ENCODE data around the gene PTPRT. TPM values are rescaled to one million over a fixed set of nuclear protein-coding genes. Genes with fewer than 3 reads are reported as not detected.
"Not testable (repeated sequence)": the region's sequence is repeated elsewhere in the genome, so short reads cannot be mapped to it uniquely, and the experiment has no call there.

PTPRT gene
- total RNA-seq, 2 experiments from 2014 or later = not detected

- H3K9me3 Mint-ChIP-seq (ENCODE audit: insufficient read depth) = no peaks in the 10 kb centered on the region
These were observed 921.8 kb downstream of the PTPRT start for GRCh38 chr20:42267793-42268384.

GRCh38 chr20:42261766-42262270 is 927.9 kb downstream of the PTPRT start:
- H3K4me1 Mint-ChIP-seq (ENCODE audit: low read depth) = no peaks in the 10 kb centered on the region
- no peaks in the 10 kb centered on the region for H3K36me3 Mint-ChIP-seq (ENCODE audit: low read depth)
- no peak overlapping the region for H3K4me3 Mint-ChIP-seq
- ATAC-seq = no peak
- no peaks in the 10 kb centered on the region for H3K27me3 Mint-ChIP-seq (ENCODE audit: low read depth)
- ChIA-PET POLR2A (no interaction called here), CTCF (no interaction called here)
- DNase-seq = no peak
- no peak overlapping the region for H3K27ac Mint-ChIP-seq
- no peaks in the 10 kb centered on the region for H3K9me3 Mint-ChIP-seq (ENCODE audit: insufficient read depth)

More at GRCh38 chr20:42267793-42268384, 921.8 kb downstream of the PTPRT start:
- DNase-seq = no peak
- no peak for ATAC-seq
- H3K36me3 Mint-ChIP-seq (ENCODE audit: low read depth) = no peaks in the 10 kb centered on the region
- CTCF ChIA-PET = no interaction called here
- H3K27ac Mint-ChIP-seq = no peak overlapping the region
- H3K27me3 Mint-ChIP-seq (ENCODE audit: low read depth) = no peaks in the 10 kb centered on the region
- no peak overlapping the region for H3K4me3 Mint-ChIP-seq
- no peaks in the 10 kb centered on the region for H3K4me1 Mint-ChIP-seq (ENCODE audit: low read depth)
- POLR2A ChIA-PET = no interaction called here

GRCh38 chr20:42260184-42260583 is 929.5 kb downstream of the PTPRT start:
- Mint-ChIP-seq H3K27ac (no peak overlapping the region), H3K4me1 (ENCODE audit: low read depth) (no peaks in the 10 kb centered on the region), H3K4me3 (no peak overlapping the region), H3K36me3 (ENCODE audit: low read depth) (no peaks in the 10 kb centered on the region), H3K9me3 (ENCODE audit: insufficient read depth) (no peaks in the 10 kb centered on the region), H3K27me3 (ENCODE audit: low read depth) (no peaks in the 10 kb centered on the region)
- DNase-seq (no peak), ATAC-seq (no peak)
- ChIA-PET CTCF (no interaction called here), POLR2A (no interaction called here)

GRCh38 chr20:42259389-42259788 is 930.3 kb downstream of the PTPRT start:
- no peaks in the 10 kb centered on the region for H3K4me1 Mint-ChIP-seq (ENCODE audit: low read depth)
- DNase-seq = no peak

GRCh38 chr20:42258564-42259302 is 931.0 kb downstream of the PTPRT start:
- ChIA-PET CTCF (no interaction called here), POLR2A (no interaction called here)
- DNase-seq = no peak
- Mint-ChIP-seq H3K27ac (no peak overlapping the region), H3K4me3 (no peak overlapping the region), H3K9me3 (ENCODE audit: insufficient read depth) (no peaks in the 10 kb centered on the region), H3K36me3 (ENCODE audit: low read depth) (no peaks in the 10 kb centered on the region), H3K4me1 (ENCODE audit: low read depth) (no peaks in the 10 kb centered on the region), H3K27me3 (ENCODE audit: low read depth) (no peaks in the 10 kb centered on the region)
- no peak for ATAC-seq

More at GRCh38 chr20:42259389-42259788, 930.3 kb downstream of the PTPRT start:
- no peaks in the 10 kb centered on the region for H3K36me3 Mint-ChIP-seq (ENCODE audit: low read depth)
- no peaks in the 10 kb centered on the region for H3K27me3 Mint-ChIP-seq (ENCODE audit: low read depth)
- no peaks in the 10 kb centered on the region for H3K9me3 Mint-ChIP-seq (ENCODE audit: insufficient read depth)
- H3K27ac Mint-ChIP-seq = no peak overlapping the region
- H3K4me3 Mint-ChIP-seq = no peak overlapping the region
- ChIA-PET CTCF (no interaction called here), POLR2A (no interaction called here)
- no peak for ATAC-seq

- no peaks in the 10 kb centered on the region for H3K27me3 Mint-ChIP-seq (ENCODE audit: low read depth)
- ATAC-seq = no peak
- POLR2A ChIA-PET = no interaction called here
- no peak overlapping the region for H3K27ac Mint-ChIP-seq
- CTCF ChIA-PET = no interaction called here
- H3K4me3 Mint-ChIP-seq = no peak overlapping the region
- no peak for DNase-seq
- H3K4me1 Mint-ChIP-seq (ENCODE audit: low read depth) = no peaks in the 10 kb centered on the region
- no peaks in the 10 kb centered on the region for H3K36me3 Mint-ChIP-seq (ENCODE audit: low read depth)
- no peaks in the 10 kb centered on the region for H3K9me3 Mint-ChIP-seq (ENCODE audit: insufficient read depth)
These were observed 933.9 kb downstream of the PTPRT start for GRCh38 chr20:42255821-42256220.

GRCh38 chr20:42254673-42255072 is 935.0 kb downstream of the PTPRT start:
- no peak overlapping the region for H3K27ac Mint-ChIP-seq
- H3K27me3 Mint-ChIP-seq (ENCODE audit: low read depth) = no peaks in the 10 kb centered on the region
- DNase-seq (no peak), ATAC-seq (no peak)
- no peaks in the 10 kb centered on the region for H3K9me3 Mint-ChIP-seq (ENCODE audit: insufficient read depth)
- no peaks in the 10 kb centered on the region for H3K4me1 Mint-ChIP-seq (ENCODE audit: low read depth)
- POLR2A ChIA-PET = no interaction called here
- no peaks in the 10 kb centered on the region for H3K36me3 Mint-ChIP-seq (ENCODE audit: low read depth)
- CTCF ChIA-PET = no interaction called here
- no peak overlapping the region for H3K4me3 Mint-ChIP-seq

GRCh38 chr20:42252116-42252515 is 937.6 kb downstream of the PTPRT start:
- H3K4me1 Mint-ChIP-seq (ENCODE audit: low read depth) = no peaks in the 10 kb centered on the region
- ChIA-PET CTCF (no interaction called here), POLR2A (no interaction called here)
- no peak for DNase-seq
- no peak overlapping the region for H3K27ac Mint-ChIP-seq
- no peaks in the 10 kb centered on the region for H3K36me3 Mint-ChIP-seq (ENCODE audit: low read depth)
- no peak for ATAC-seq
- H3K4me3 Mint-ChIP-seq = no peak overlapping the region
- no peaks in the 10 kb centered on the region for H3K9me3 Mint-ChIP-seq (ENCODE audit: insufficient read depth)
- H3K27me3 Mint-ChIP-seq (ENCODE audit: low read depth) = no peaks in the 10 kb centered on the region

GRCh38 chr20:42218621-42219374 is 970.9 kb downstream of the PTPRT start:
- Mint-ChIP-seq H3K4me1 (ENCODE audit: low read depth) (no peaks in the 10 kb centered on the region), H3K27me3 (ENCODE audit: low read depth) (no peaks in the 10 kb centered on the region), H3K9me3 (ENCODE audit: insufficient read depth) (peaks cover 7% of the 10 kb centered on the region), H3K36me3 (ENCODE audit: low read depth) (no peaks in the 10 kb centered on the region), H3K4me3 (no peak overlapping the region), H3K27ac (no peak overlapping the region)
- POLR2A ChIA-PET = no interaction called here
- ATAC-seq = no peak
- no peak for DNase-seq
- CTCF ChIA-PET = no interaction called here

GRCh38 chr20:42214074-42214473 is 975.6 kb downstream of the PTPRT start:
- H3K4me1 Mint-ChIP-seq (ENCODE audit: low read depth) = no peaks in the 10 kb centered on the region
- H3K9me3 Mint-ChIP-seq (ENCODE audit: insufficient read depth) = peaks cover 11% of the 10 kb centered on the region
- CTCF ChIA-PET = no interaction called here
- H3K27ac Mint-ChIP-seq = no peak overlapping the region
- H3K36me3 Mint-ChIP-seq (ENCODE audit: low read depth) = no peaks in the 10 kb centered on the region
- H3K27me3 Mint-ChIP-seq (ENCODE audit: low read depth) = no peaks in the 10 kb centered on the region
- DNase-seq = no peak
- POLR2A ChIA-PET = no interaction called here
- no peak overlapping the region for H3K4me3 Mint-ChIP-seq
- ATAC-seq = no peak

- CTCF ChIA-PET = no interaction called here
- Mint-ChIP-seq H3K4me3 (no peak overlapping the region), H3K27me3 (ENCODE audit: low read depth) (no peaks in the 10 kb centered on the region), H3K36me3 (ENCODE audit: low read depth) (no peaks in the 10 kb centered on the region), H3K4me1 (ENCODE audit: low read depth) (no peaks in the 10 kb centered on the region), H3K27ac (no peak overlapping the region), H3K9me3 (ENCODE audit: insufficient read depth) (peaks cover 6% of the 10 kb centered on the region)
- no peak for DNase-seq
- ATAC-seq = no peak
- POLR2A ChIA-PET = no interaction called here
These were observed 977.3 kb downstream of the PTPRT start for GRCh38 chr20:42212391-42212790.

GRCh38 chr20:42206557-42206956 is 983.1 kb downstream of the PTPRT start:
- H3K27ac Mint-ChIP-seq; DNase-seq; H3K4me1 Mint-ChIP-seq (ENCODE audit: low read depth); POLR2A ChIA-PET; CTCF ChIA-PET; H3K36me3 Mint-ChIP-seq (ENCODE audit: low read depth); H3K4me3 Mint-ChIP-seq; H3K9me3 Mint-ChIP-seq (ENCODE audit: insufficient read depth); H3K27me3 Mint-ChIP-seq (ENCODE audit: low read depth); ATAC-seq: not testable (repeated sequence)

Measured in activated CD8-positive, alpha-beta T cell treated with anti-CD3 and anti-CD28 coated beads, Interleukin-2, amount 10 ng/mL, durations not matched to agents 7 days and 5 days (primary cell).